HCT116 (cell line): ENCODE measurements around the gene GRIN1. TPM values are rescaled to one million over a fixed set of nuclear protein-coding genes. Genes with fewer than 3 reads are reported as not detected.

Source experiments
- ATAC-seq: fragments of 200-7000 bp; cut with Tn5 transposase; 2 replicates; pipeline ENCODE4 v1.9.1; 2020; ENCODE audit warnings: mild to moderate bottlenecking, moderate library complexity
- BruUV-seq: library from RNA; stranded (reverse); fragments of 400-500 nt; replicated peaks from 2 replicates; lab custom pipeline; 2021; lab: Mats Ljungman, UMichigan
- CTCF ChIA-PET: fragments of 300-600 bp; sonication (Branson Sonifier 250); formaldehyde crosslinking; loops from one replicate; lab custom pipeline; 2021; ENCODE audit warnings: antibody characterized with exemption; lab: Charles Lee
- POLR2A ChIA-PET: fragments of 300-600, 350-600 bp; sonication (Branson Sonifier 250); formaldehyde crosslinking; loops from one replicate; lab custom pipeline; 2021; ENCODE audit warnings: antibody characterized with exemption; lab: Charles Lee
- RAD21 ChIA-PET, 2 experiments: fragments of 300-600 bp; sonication (Branson Sonifier 250); formaldehyde crosslinking; loops; one replicate each; lab custom pipeline; 2023; ENCODE audit warnings: low total read pairs in 2 of 2; ENCODE audit not compliant: uncharacterized antibody in 2 of 2, unreplicated experiment in 2 of 2, low non-redundant PET in 1 of 2; lab: Charles Lee
- DNase-seq: peaks from one replicate; pipeline ENCODE4 v3.0.0-alpha.2; 2010; ENCODE audit warnings: low read depth, low spot score
- H2AFZ ChIP-seq: fragments of 200-600 bp; shearing (Covaris generic), sonication (generic); 2 replicates; pipeline ENCODE4 v1.6.1; 2017; ENCODE audit warnings: low read depth, mixed run types, mixed read lengths, antibody characterized with exemption, low read length; ENCODE audit not compliant: poor library complexity, severe bottlenecking
- H3K27ac ChIP-seq: 2 replicates; pipeline ENCODE4 v1.5.1; 2012; ENCODE audit warnings: low read depth, low read length
- H3K27me3 ChIP-seq: fragments of 200-600 bp; sonication (generic); 2 replicates; pipeline ENCODE4 v1.6.1; 2016; ENCODE audit warnings: mixed run types, low read length, mixed read lengths; ENCODE audit not compliant: insufficient read depth
- H3K36me3 ChIP-seq, 2 experiments: fragments of 200-500 bp in 1 of 2; fragments of 200-600 bp in 1 of 2; sonication (Bioruptor generic) in 1 of 2; sonication (generic) in 1 of 2; 2 replicates each; pipeline versions ENCODE4 v1.5.1 to v1.6.1; 2014 to 2016; ENCODE audit warnings: low read length in 2 of 2, inconsistent platforms in 1 of 2, mixed read lengths in 1 of 2, mixed run types in 1 of 2; ENCODE audit not compliant: insufficient read depth in 2 of 2, control insufficient read depth in 1 of 2
- H3K4me1 ChIP-seq, 2 experiments: fragments of 200-600 bp in 1 of 2; sonication (generic) in 1 of 2; 2 replicates each; pipeline versions ENCODE4 v1.5.1 to v1.6.1; 2012 to 2017; ENCODE audit warnings: low read length in 2 of 2, inconsistent platforms in 1 of 2, mild to moderate bottlenecking in 1 of 2, mixed read lengths in 1 of 2, mixed run types in 1 of 2, moderate library complexity in 1 of 2; ENCODE audit not compliant: insufficient read depth in 2 of 2, control insufficient read depth in 1 of 2
- H3K4me2 ChIP-seq: fragments of 200-600 bp; sonication (generic); 2 replicates; pipeline ENCODE4 v1.6.1; 2017; ENCODE audit warnings: mixed run types, low read length, mixed read lengths
- H3K4me3 ChIP-seq, 2 experiments: fragments of 200-600 bp in 1 of 2; sonication (generic) in 1 of 2; replicated peaks in 1 of 2; 2 replicates each; pipeline ENCODE4 v1.5.1; 2011 to 2016; ENCODE audit warnings: low read length in 2 of 2, control low read depth in 1 of 2, low read depth in 1 of 2, mild to moderate bottlenecking in 1 of 2, mixed read lengths in 1 of 2, mixed run types in 1 of 2
- H3K79me2 ChIP-seq: fragments of 200-600 bp; sonication (generic); 2 replicates; pipeline ENCODE4 v1.6.1; 2017; ENCODE audit warnings: mild to moderate bottlenecking, mixed run types, low read length, moderate library complexity, mixed read lengths; ENCODE audit not compliant: insufficient read depth
- H3K9ac ChIP-seq: fragments of 200-600 bp; sonication (generic); 2 replicates; pipeline ENCODE4 v1.6.1; 2016; ENCODE audit warnings: low read length, mixed read lengths
- H3K9me2 ChIP-seq: fragments of 200-600 bp; sonication (generic), shearing (Covaris generic); 2 replicates; pipeline ENCODE4 v1.6.1; 2017; ENCODE audit warnings: mixed run types, mild to moderate bottlenecking, moderate library complexity; ENCODE audit not compliant: insufficient read depth
- H3K9me3 ChIP-seq, 2 experiments: fragments of 200-500 bp in 1 of 2; fragments of 200-600 bp in 1 of 2; sonication (Bioruptor generic) in 1 of 2; sonication (generic) in 1 of 2; 2 replicates each; pipeline ENCODE4 v1.6.1; 2014 to 2017; ENCODE audit warnings: low read length in 2 of 2, mixed read lengths in 2 of 2, inconsistent platforms in 1 of 2, low read depth in 1 of 2, mild to moderate bottlenecking in 1 of 2, mixed run types in 1 of 2, moderate library complexity in 1 of 2; ENCODE audit not compliant: control insufficient read depth in 1 of 2, insufficient read depth in 1 of 2
- H4K20me1 ChIP-seq: fragments of 200-600 bp; sonication (generic), shearing (Covaris generic); 2 replicates; pipeline ENCODE4 v1.6.1; 2017; ENCODE audit warnings: mixed run types, mild to moderate bottlenecking, moderate library complexity; ENCODE audit not compliant: insufficient read depth
- CBX3 ChIP-seq: IDR thresholded peaks from 2 replicates; pipeline ENCODE4 v1.6.1; 2012; ENCODE audit warnings: low read depth
- CEBPB ChIP-seq: IDR thresholded peaks from 2 replicates; pipeline ENCODE4 v1.6.1; 2012; ENCODE audit warnings: low read depth
- EGR1 ChIP-seq: IDR thresholded peaks from 2 replicates; pipeline ENCODE4 v1.6.1; 2012; ENCODE audit warnings: low read depth
- ELF1 ChIP-seq: IDR thresholded peaks from 2 replicates; pipeline ENCODE4 v1.6.1; 2012; ENCODE audit warnings: low read depth, borderline replicate concordance
- EZH2 ChIP-seq: fragments of 200-600 bp; sonication (generic); IDR thresholded peaks from 2 replicates; pipeline ENCODE4 v1.6.1; 2017; ENCODE audit warnings: antibody characterized with exemption, mixed run types
- FOSL1 ChIP-seq: IDR thresholded peaks from 2 replicates; pipeline ENCODE4 v1.6.1; 2012; ENCODE audit warnings: low read depth
- POLR2A ChIP-seq: IDR thresholded peaks from 2 replicates; pipeline ENCODE4 v1.7.0; 2011; ENCODE audit warnings: borderline replicate concordance; ENCODE audit not compliant: insufficient read depth, insufficient read length; ENCODE audit errors: extremely low read depth
- POLR2AphosphoS5 ChIP-seq: IDR thresholded peaks from 2 replicates; pipeline ENCODE4 v1.6.1; 2011; ENCODE audit warnings: mild to moderate bottlenecking, low read depth, low read length, moderate library complexity
- SIN3A ChIP-seq: IDR thresholded peaks from 2 replicates; pipeline ENCODE4 v1.6.1; 2012; ENCODE audit warnings: low read depth
- SP1 ChIP-seq: IDR thresholded peaks from 2 replicates; pipeline ENCODE4 v1.6.1; 2012; ENCODE audit warnings: low read depth
- SRF ChIP-seq: IDR thresholded peaks from 2 replicates; pipeline ENCODE4 v1.6.1; 2012; ENCODE audit warnings: low read depth
- YY1 ChIP-seq: IDR thresholded peaks from 2 replicates; pipeline ENCODE4 v1.6.1; 2011; ENCODE audit warnings: low read length, low read depth, moderate library complexity, mild to moderate bottlenecking; ENCODE audit not compliant: insufficient replicate concordance; ENCODE audit errors: extremely low read depth
- ZNF274 ChIP-seq: fragments of 200-500 bp; sonication (Bioruptor generic); IDR thresholded peaks from 2 replicates; pipeline ENCODE4 v1.6.1; 2014; ENCODE audit warnings: mild to moderate bottlenecking, low read depth, low read length, inconsistent platforms
- intact Hi-C: fragments of 100-400 bp; cut with micrococcal nuclease; formaldehyde crosslinking; loops from 2 replicates; pipeline ENCODE4 v1.10.0; 2022
- total RNA-seq: library from RNA; stranded (reverse); gene quantifications from one replicate; pipeline ENCODE4 v1.2.1, GENCODE V29; 2021; ENCODE audit not compliant: unreplicated experiment
- TF ChIP-seq, protein P1 (sequence below): IDR thresholded peaks from 2 replicates; pipeline ENCODE4 v1.6.1; 2012; ENCODE audit warnings: low read depth
- TF ChIP-seq, protein P2 (sequence below): IDR thresholded peaks from 2 replicates; pipeline ENCODE4 v1.6.1; 2011; ENCODE audit warnings: mild to moderate bottlenecking, low read length, moderate library complexity; ENCODE audit not compliant: insufficient replicate concordance; ENCODE audit errors: extremely low read depth
- TF ChIP-seq, protein P3 (sequence below): IDR thresholded peaks from 2 replicates; pipeline ENCODE4 v1.6.1; 2012

Gene GRIN1
- total RNA-seq, 1 experiment from 2014 or later: 23.1 TPM

DNA sequence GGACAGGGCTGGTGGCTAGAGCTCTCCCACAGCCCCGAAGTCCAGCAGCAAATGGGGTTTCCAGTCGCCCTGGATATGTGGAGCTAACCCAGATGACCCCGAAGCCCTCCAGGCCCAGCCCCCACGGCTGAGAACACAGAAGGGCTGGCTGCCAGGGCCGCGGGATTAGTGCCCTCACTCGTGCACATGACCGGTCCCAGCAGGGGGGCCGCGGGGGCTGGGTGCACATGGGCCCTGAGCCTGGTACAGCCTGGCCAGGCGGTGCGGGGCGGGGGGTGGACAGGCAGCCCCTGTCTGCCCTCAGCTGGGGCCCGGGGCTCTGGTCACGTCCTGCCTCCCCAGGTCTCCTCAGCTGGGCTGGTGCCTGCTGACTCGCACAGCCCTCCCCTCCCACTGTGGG lies 55.4 kb downstream of the GRIN1 start:
- POLR2A ChIA-PET: interaction anchor here (2.2 kb wide), 1 partner anchor 46 kb away, joined by 6 read pairs; the partner anchor contains the start of gene TUBB4B
- Histone ChIP-seq H3K9me3 (no peaks in the 10 kb centered on the region), H3K79me2 (peaks cover 27% of the 10 kb centered on the region), H2AFZ (no peak overlapping the region), H3K4me1 (peaks cover 35 to 57% of the 10 kb centered on the region in 2 experiments), H3K27me3 (no peaks in the 10 kb centered on the region), H3K9me2 (no peaks in the 10 kb centered on the region), H3K9ac (no peak overlapping the region), H3K36me3 (peaks cover 0 to 6% of the 10 kb centered on the region in 2 experiments; a peak in 1 of 4 replicates), H3K4me2 (0 out of 2 replicates have a peak overlapping the region, but pooled peaks have one; percentile 37), H3K27ac (peak overlapping the region; percentile 38; the same call in 1 of the 2 replicates), H4K20me1 (no peaks in the 10 kb centered on the region), H3K4me3 (no peak overlapping the region)
- DNase-seq (no peak), ATAC-seq (no peak)
- intact Hi-C loops: no loop called here
- RAD21 ChIA-PET: no interaction called here
- CTCF ChIA-PET: interaction anchor here (1.2 to 1.7 kb wide), 2 partner anchors 33 to 42 kb away, joined by 3 to 4 read pairs; partner anchors contain the start of gene RNF224
- BruUV-seq: no TSS peak
- no peak for TF ChIP-seq POLR2AphosphoS5
- no peak for TF ChIP-seq SRF
- no peak for TF ChIP-seq CBX3

DNA sequence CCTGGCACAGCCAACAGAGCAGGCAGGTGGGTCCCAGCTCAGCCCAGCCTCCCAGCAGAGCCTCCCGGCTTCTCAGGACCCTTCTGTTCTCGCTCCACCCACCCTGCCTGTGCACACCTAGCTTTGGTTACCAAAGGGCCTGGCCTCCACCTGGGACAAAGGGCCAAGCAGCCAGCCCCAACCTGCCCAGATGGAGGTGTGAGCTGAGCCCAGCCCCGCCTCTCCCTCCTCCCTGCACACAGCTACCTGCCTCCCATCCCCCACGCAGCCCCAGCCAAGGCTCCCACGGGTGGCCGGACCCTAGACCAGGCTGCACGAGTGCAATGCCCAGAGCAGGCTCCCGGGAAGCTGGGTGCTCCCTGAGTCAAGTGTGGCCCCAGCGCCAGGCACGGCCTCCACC lies 56.0 kb downstream of the GRIN1 start:
- H3K9me3 ChIP-seq: no peaks in the 10 kb centered on the region
- no peak for ATAC-seq
- H3K27ac ChIP-seq: peak overlapping the region; percentile 38; the same call in 1 of the 2 replicates
- peak overlapping the region; percentile 37 for H3K4me2 ChIP-seq
- H3K4me1 ChIP-seq: peaks cover 35 to 57% of the 10 kb centered on the region in 2 experiments
- no peak overlapping the region for H3K4me3 ChIP-seq
- H3K79me2 ChIP-seq: peaks cover 21% of the 10 kb centered on the region
- no peak for DNase-seq
- POLR2A ChIA-PET: interaction anchor here (2.2 kb wide), 1 partner anchor 46 kb away, joined by 6 read pairs; the partner anchor contains the start of gene TUBB4B
- RAD21 ChIA-PET: no interaction called here
- peaks cover 0 to 5% of the 10 kb centered on the region in 2 experiments; a peak in 1 of 4 replicates for H3K36me3 ChIP-seq
- H3K27me3 ChIP-seq: no peaks in the 10 kb centered on the region
- no peak overlapping the region for H2AFZ ChIP-seq
- no peaks in the 10 kb centered on the region for H4K20me1 ChIP-seq
- H3K9ac ChIP-seq: no peak overlapping the region
- H3K9me2 ChIP-seq: no peaks in the 10 kb centered on the region
- BruUV-seq: no TSS peak
- CTCF ChIA-PET: interaction anchor here (1.2 to 1.7 kb wide), 2 partner anchors 33 to 42 kb away, joined by 3 to 4 read pairs; partner anchors contain the start of gene RNF224
- intact Hi-C loops: no loop called here
- TF ChIP-seq, protein P1, sequence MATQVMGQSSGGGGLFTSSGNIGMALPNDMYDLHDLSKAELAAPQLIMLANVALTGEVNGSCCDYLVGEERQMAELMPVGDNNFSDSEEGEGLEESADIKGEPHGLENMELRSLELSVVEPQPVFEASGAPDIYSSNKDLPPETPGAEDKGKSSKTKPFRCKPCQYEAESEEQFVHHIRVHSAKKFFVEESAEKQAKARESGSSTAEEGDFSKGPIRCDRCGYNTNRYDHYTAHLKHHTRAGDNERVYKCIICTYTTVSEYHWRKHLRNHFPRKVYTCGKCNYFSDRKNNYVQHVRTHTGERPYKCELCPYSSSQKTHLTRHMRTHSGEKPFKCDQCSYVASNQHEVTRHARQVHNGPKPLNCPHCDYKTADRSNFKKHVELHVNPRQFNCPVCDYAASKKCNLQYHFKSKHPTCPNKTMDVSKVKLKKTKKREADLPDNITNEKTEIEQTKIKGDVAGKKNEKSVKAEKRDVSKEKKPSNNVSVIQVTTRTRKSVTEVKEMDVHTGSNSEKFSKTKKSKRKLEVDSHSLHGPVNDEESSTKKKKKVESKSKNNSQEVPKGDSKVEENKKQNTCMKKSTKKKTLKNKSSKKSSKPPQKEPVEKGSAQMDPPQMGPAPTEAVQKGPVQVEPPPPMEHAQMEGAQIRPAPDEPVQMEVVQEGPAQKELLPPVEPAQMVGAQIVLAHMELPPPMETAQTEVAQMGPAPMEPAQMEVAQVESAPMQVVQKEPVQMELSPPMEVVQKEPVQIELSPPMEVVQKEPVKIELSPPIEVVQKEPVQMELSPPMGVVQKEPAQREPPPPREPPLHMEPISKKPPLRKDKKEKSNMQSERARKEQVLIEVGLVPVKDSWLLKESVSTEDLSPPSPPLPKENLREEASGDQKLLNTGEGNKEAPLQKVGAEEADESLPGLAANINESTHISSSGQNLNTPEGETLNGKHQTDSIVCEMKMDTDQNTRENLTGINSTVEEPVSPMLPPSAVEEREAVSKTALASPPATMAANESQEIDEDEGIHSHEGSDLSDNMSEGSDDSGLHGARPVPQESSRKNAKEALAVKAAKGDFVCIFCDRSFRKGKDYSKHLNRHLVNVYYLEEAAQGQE: no peak
- no peak for TF ChIP-seq FOSL1
- no peak for TF ChIP-seq POLR2A
- no peak for TF ChIP-seq SP1
- TF ChIP-seq, protein P2, sequence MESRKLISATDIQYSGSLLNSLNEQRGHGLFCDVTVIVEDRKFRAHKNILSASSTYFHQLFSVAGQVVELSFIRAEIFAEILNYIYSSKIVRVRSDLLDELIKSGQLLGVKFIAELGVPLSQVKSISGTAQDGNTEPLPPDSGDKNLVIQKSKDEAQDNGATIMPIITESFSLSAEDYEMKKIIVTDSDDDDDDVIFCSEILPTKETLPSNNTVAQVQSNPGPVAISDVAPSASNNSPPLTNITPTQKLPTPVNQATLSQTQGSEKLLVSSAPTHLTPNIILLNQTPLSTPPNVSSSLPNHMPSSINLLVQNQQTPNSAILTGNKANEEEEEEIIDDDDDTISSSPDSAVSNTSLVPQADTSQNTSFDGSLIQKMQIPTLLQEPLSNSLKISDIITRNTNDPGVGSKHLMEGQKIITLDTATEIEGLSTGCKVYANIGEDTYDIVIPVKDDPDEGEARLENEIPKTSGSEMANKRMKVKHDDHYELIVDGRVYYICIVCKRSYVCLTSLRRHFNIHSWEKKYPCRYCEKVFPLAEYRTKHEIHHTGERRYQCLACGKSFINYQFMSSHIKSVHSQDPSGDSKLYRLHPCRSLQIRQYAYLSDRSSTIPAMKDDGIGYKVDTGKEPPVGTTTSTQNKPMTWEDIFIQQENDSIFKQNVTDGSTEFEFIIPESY: no peak
- TF ChIP-seq YY1: no peak
- no peak for TF ChIP-seq ELF1
- TF ChIP-seq EGR1: no peak
- TF ChIP-seq CEBPB: no peak
- TF ChIP-seq ZNF274: no peak
- TF ChIP-seq, protein P3, sequence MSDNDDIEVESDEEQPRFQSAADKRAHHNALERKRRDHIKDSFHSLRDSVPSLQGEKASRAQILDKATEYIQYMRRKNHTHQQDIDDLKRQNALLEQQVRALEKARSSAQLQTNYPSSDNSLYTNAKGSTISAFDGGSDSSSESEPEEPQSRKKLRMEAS: no peak
- TF ChIP-seq EZH2: no peak
- TF ChIP-seq SIN3A: no peak
